ENCODE data around the gene ZSCAN23. TPM values are rescaled to one million over a fixed set of nuclear protein-coding genes. Genes with fewer than 3 reads are reported as not detected.
A peak's percentile ranks its signal among the peaks of the same experiment; 100 is the strongest.
"Not testable (repeated sequence)": the region's sequence is repeated elsewhere in the genome, so short reads cannot be mapped to it uniquely, and the experiment has no call there.

Gene ZSCAN23
- total RNA-seq, result 7.3 TPM

DNA sequence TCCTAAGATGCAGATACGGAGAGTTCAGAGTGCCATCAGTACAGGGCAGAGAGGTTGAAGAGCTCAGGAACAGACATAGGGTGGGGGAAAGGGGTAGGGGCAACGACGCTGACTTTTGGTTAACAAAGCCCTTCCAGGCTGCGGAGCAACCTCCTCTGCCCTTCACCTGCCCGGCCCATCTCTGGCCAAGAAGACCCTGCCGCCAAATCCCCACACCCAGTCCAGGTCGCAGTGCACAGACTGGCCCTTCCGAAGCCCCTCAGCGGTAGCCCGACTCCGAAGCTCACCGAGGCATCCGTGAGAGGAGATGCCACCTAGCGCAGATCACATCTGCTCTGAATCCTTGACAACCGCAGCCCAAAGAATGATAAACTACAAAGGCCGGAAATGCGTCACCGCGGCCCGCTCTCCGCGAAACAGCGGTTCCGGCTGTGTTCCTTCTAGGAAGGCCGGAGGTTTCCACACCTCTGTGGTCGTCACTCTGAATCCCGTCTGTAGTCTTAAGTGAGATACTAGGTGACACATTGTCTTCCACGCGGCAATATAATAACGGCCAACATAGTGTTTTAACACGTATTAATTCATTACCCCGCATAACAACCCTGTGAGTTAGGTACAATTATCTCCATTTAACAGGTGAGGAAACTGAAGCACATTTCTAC lies at the start of gene ZSCAN23:
TSS of gene ZSCAN23 (minus strand) at position 380 of the 662 bp plus-strand sequence. CDS start 7,225 bp downstream, outside the sequence.
- DNase-seq, result peak; percentile 93

DNA sequence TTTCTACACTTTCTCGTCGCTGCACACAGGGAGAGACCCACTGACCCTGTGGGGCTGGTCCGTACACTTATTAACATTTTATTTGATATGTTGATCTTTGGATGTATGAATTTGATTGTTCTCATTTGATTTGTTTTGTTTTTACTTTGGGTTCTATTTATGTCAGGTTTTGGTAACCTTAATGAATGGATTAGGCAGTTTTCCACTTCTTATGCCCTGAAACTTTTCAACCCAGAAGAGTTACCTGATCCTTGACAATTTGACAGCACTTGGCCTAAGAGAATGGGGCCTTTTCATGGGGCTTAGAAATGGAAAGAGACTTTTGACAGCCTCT lies 48.7 kb upstream of the ZSCAN23 start:
- DNase-seq, result no peak

DNA sequence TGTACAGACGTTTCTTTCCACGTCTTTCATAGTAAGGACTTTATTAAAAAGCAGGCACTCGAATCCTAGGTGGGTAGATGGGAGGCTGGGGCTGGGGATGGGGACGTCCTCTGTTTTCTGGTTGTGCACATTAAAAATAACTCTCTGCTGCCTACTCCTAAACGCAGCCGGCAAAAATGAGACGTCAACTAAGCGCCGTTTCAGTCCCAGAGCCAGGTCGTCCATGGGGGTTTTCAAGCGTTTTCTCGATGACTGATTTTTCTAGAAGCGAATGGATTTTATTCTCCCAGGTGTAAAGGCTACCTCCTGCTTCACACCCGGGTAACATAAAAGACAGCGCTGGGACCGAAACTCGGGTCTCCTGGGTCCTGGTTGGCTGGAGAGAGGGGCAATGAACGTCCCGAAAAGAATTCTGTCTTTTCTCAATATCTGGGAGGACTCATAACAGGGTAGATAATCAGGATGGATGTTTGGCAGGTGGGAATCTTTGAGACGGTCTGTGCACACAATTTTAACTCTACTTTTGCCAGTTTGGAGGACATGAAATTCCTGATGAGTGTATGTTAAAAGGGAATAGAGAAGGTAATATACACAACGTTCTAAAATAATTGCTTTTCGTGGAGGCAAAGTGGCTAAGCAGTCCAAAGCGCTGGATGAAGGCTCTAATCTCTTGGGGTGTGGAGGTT lies 47.1 kb upstream of the ZSCAN23 start:
- DNase-seq, result no peak

DNA sequence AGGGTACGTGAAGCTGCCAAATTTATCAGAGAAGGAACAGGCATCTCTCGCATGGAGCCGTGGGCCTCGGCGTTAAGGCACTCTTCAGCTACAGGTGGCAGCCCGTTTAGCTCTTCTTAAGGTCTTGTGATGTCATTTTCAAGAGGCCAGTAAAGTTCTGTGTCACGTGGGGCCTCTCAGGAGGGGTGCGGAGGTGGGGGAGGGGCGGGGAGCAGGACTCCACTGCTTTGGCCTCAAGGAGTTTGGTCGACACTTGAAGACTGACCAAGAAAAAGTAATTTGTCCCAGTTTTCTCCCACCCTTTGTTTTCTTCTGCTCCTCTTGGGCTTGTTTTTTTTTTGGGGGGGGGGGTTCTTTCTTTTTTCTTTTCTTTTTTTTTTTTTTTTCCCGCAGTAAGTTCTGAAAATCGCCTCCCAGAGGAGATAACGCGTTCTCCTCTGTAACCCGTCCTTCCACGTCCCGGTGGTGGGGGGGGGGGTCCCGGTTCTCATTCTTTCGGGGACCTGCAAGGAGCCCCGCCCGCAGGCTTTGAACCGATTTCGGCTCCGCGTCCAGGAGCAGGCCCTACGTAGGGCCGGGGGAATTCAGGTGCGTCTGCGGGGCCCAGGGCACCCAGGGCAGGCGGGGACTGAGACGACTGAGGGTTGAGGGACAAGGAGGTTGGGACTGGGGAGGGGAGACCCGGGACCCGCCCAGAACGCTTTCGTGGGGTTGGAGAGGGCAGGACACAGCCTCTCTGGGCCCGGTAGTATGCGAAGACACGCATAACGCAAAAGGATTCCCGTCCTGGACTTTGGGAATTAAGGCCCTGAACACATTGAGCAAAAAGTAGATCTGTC lies 46.3 kb upstream of the ZSCAN23 start:
- peak; percentile 83 for DNase-seq

DNA sequence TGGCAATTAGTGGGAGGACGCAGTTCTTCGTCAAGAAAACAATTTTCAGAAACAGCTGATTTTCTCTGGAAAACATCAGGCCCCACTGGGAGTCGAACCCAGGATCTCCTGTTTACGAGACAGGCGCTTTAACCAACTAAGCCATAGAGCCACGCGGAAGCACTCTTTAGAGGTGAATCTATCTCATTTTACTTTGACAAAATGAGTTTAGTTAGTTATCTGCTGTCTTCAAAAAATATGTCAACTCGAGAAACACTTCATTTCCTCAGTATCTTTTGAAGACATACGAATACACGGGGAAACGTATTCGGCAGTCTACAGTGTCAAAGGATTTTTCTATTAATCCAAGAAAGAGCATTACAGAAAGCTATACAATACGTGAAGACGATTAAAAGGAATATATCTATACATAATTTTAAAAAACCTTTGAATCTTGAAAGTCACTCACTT lies 45.6 kb upstream of the ZSCAN23 start:
- peak; percentile 86 for DNase-seq

- DNase-seq, result no peak
These were observed 43.9 kb upstream of the ZSCAN23 start for GRCh38 chr6:28486988-28487742.

- DNase-seq, result no peak
These were observed 43.2 kb upstream of the ZSCAN23 start for GRCh38 chr6:28486533-28486932.

DNA sequence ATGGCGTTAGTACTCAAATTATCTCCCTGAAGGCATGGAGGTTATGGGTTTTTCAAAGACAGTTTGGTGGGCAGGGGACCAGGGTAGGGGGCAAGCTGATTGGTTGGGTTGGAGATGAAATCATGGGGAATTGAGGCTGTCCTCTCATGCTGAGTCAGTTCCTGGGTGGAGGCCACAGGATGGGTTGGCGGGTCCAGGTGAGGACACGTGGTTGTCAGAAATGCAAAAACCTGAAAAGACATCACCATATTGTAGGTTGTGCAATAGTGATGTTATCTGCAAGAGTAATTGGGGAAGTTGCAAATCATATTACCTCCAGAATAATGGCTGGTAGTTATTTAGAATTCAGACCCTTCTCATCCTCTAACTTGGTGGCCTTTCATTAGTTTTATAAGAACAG lies 42.2 kb upstream of the ZSCAN23 start:
- no peak for DNase-seq

DNA sequence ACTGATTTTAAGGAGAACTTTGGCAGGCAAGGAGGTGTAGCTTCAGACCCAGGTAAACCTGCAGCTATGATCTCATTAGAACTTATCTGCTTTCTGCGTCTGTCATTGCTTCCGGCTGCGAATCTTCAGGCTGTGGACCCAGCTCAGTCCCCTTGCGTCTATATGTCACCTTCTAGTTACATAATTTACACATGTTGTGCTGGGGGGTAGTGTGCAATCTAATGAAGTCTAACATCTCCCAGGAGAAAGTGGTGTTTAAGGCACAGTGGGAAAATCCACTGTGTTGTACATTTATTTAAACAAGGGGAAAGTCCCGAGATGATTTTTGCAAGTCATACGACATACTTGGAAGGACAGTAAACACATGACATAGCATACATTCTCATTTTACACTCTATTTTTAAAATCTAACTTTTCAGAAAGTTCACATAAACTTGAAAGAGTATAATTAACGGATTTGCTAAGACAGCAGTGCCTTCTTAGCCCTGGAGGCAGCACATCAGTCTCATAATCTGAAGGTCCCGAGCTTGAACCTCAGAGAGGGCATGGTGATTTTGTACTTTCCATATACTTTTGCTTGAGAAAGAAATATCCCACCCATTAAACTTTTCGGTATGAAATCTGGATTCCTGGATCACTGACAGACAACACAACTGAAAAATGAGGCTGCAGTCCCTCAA lies 37.1 kb upstream of the ZSCAN23 start:
- DNase-seq, result no peak

DNA sequence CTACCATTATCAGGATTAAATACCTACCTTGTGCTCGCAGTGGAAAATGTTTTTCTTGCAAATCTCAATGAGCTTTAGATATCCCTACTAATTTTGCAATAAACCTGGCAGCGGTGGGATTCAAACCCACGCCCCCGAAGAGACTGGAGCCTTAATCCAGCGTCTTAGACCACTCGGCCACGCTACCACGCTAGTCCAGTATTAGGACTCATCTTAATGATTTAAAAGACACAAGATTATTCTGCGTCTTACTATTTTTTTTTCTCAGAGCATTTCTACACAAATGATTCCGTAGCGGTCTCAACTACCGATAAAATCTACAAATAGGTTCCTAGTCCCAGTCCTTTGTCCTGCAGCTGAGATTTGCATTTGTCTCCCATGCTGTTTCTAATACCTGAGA lies 35.2 kb upstream of the ZSCAN23 start:
- DNase-seq, result no peak

- DNase-seq, result peak; percentile 82
These were observed 31.3 kb upstream of the ZSCAN23 start for GRCh38 chr6:28474441-28475219.

GRCh38 chr6:28469153-28469745 lies 26.0 kb upstream of the ZSCAN23 start:
- DNase-seq, result not testable (repeated sequence)

GRCh38 chr6:28468056-28468455 lies 24.8 kb upstream of the ZSCAN23 start:
- DNase-seq, result no peak

DNA sequence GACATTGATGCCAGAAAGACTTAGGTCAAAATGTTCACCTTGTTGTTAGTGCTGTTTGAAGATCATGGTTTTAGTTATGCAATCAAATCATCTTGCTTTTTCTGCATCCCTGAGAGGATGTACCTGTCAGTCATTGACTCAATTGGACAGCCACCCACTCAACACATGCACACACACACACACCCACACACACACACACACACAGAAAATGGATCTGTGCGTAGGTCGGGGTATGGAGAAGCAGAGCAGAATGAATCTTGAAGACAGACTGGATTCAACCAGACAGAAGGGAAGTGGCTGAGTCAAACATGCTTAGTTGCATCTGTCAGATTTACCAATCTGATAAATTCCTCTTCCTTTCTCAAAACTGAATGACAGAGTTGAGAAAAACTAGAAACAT lies 19.1 kb upstream of the ZSCAN23 start:
- DNase-seq, result no peak

DNA sequence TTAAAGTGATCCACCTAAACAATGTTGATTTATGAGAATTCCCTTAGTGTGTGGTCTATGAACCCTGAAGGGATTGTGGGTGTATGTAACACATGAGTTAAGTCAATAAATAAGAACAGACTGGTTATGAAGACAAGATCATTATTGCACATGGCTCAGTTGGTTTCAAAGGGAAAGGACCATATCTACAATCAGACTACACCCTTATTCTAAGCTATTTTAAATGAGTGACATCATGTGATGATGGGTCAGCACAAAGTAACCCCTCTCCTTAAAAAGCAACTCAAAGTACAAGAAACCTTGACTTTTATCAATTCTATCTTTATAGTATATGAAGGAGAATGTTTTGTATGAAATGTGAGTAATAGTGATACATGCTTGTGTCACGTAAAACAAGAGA lies 15.3 kb upstream of the ZSCAN23 start:
- DNase-seq, result no peak

DNA sequence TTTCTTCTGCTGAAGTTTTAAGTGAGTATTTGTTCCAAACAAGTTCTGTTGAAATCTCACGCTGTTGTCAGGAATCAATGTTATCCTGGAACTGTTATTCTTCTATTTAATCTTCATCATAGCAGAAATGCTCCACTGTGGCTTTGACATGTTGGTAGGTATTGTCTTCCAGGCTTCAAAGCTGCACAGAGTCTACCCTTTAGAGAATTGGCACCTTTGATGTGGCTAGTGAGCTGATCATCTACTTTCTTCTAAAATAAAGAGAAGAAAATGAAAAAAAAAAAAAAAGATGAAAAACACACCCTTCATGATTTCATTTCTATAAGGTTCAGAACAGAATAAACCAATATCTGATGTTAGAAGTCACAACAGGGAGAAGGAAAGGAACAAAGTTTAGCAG lies 5.8 kb upstream of the ZSCAN23 start:
- no peak for DNase-seq

GRCh38 chr6:28447512-28447906 lies 4.2 kb upstream of the ZSCAN23 start:
- not testable (repeated sequence) for DNase-seq

GRCh38 chr6:28446818-28447511 lies 3.7 kb upstream of the ZSCAN23 start:
- peak; percentile 38 for DNase-seq

- not testable (repeated sequence) for DNase-seq
These were observed 1.5 kb upstream of the ZSCAN23 start for GRCh38 chr6:28444759-28445158.

GRCh38 chr6:28442586-28442985 lies 705 bp downstream of the ZSCAN23 start:
- DNase-seq, result no peak

All from tongue (tissue), 2 donors.